ENCODE measurements around the gene PGPEP1. TPM values are rescaled to one million over a fixed set of nuclear protein-coding genes. Genes with fewer than 3 reads are reported as not detected.

Gene PGPEP1
- total RNA-seq, 2 experiments from 2014 or later, result 24.4 to 25.9 TPM

GRCh38 chr19:18304458-18305310 is 35.7 kb upstream of the PGPEP1 start:
- no peaks in the 10 kb centered on the region for H3K27me3 Mint-ChIP-seq
- Histone ChIP-seq H3K27me3 (ENCODE audit: control insufficient read depth in 1 of 2, insufficient read depth in 2 of 2, low read length in 2 of 2) (no peaks in the 10 kb centered on the region), H3K9me3 (ENCODE audit: control insufficient read depth in 1 of 2, insufficient read depth in 1 of 2, low read length in 2 of 2) (peaks cover 0 to 6% of the 10 kb centered on the region in 2 experiments), H3K36me3 (ENCODE audit: insufficient read depth, low read length) (peaks cover 26% of the 10 kb centered on the region), H3K4me1 (ENCODE audit: insufficient read depth, low read length) (peaks cover 79% of the 10 kb centered on the region), H3K27ac (ENCODE audit: low read depth in 1 of 2, low read length in 2 of 2) (peak overlapping the region; percentile 92 to 96), H3K4me3 (ENCODE audit: low read length) (peak overlapping the region; percentile 63)
- intact Hi-C loops (cut with DNase I, micrococcal nuclease), result loop anchor here (1.0 to 2.0 kb wide), 4 partner anchors 10 to 25 kb away; partner anchors contain the start of gene LSM4 (in 1 of the 2)
- peaks cover 47% of the 10 kb centered on the region for H3K4me1 Mint-ChIP-seq (ENCODE audit: low read depth)
- ATAC-seq (ENCODE audit: poor library complexity), result peak; percentile 74
- POLR2A ChIA-PET, result interaction anchor here (0.6 to 7.8 kb wide), 16 partner anchors 8 to 1038 kb away, joined by 3 to 465 read pairs (median 5); partner anchors contain the start of genes JUND, LSM4 and PIK3R2
- H3K36me3 Mint-ChIP-seq (ENCODE audit: low read depth), result peaks cover 28% of the 10 kb centered on the region
- CTCF ChIA-PET, result interaction anchor here (0.6 to 5.6 kb wide), 9 partner anchors 9 to 217 kb away, joined by 3 to 78 read pairs (median 4); partner anchors contain the start of genes JUND and LSM4
- H3K27ac Mint-ChIP-seq, result peak overlapping the region; percentile 98
- DNase-seq, result peak; percentile 62 to 91 (median 81)
- no peak for TF ChIP-seq CTCF (IDR thresholded peaks at IDR 0.05)
- H3K4me3 Mint-ChIP-seq, result peak overlapping the region; percentile 96
- no peaks in the 10 kb centered on the region for H3K9me3 Mint-ChIP-seq

- Histone ChIP-seq H3K4me3 (ENCODE audit: low read length) (peak overlapping the region; percentile 13), H3K4me1 (ENCODE audit: insufficient read depth, low read length) (peaks cover 77% of the 10 kb centered on the region), H3K27me3 (ENCODE audit: control insufficient read depth in 1 of 2, insufficient read depth in 2 of 2, low read length in 2 of 2) (no peaks in the 10 kb centered on the region), H3K9me3 (ENCODE audit: control insufficient read depth in 1 of 2, insufficient read depth in 1 of 2, low read length in 2 of 2) (peaks cover 0 to 6% of the 10 kb centered on the region in 2 experiments), H3K27ac (ENCODE audit: low read depth in 1 of 2, low read length in 2 of 2) (peak overlapping the region; percentile 33 to 92), H3K36me3 (ENCODE audit: insufficient read depth, low read length) (peaks cover 32% of the 10 kb centered on the region)
- no peaks in the 10 kb centered on the region for H3K9me3 Mint-ChIP-seq
- H3K27ac Mint-ChIP-seq, result peak overlapping the region; percentile 98
- CTCF ChIA-PET, result interaction anchor here (1.4 to 5.6 kb wide), 3 partner anchors 22 to 27 kb away, joined by 5 to 78 read pairs (median 13); partner anchors contain the start of gene JUND
- peak overlapping the region; percentile 96 for H3K4me3 Mint-ChIP-seq
- peaks cover 47% of the 10 kb centered on the region for H3K4me1 Mint-ChIP-seq (ENCODE audit: low read depth)
- POLR2A ChIA-PET, result interaction anchor here (1.1 to 7.8 kb wide), 6 partner anchors 11 to 26 kb away, joined by 9 to 465 read pairs (median 33); partner anchors contain the start of genes JUND and LSM4
- no peak for ATAC-seq (ENCODE audit: poor library complexity)
- H3K27me3 Mint-ChIP-seq, result no peaks in the 10 kb centered on the region
- intact Hi-C loops (cut with DNase I, micrococcal nuclease), result no loop called here
- DNase-seq, result peak in 2 of 14 experiments; percentile 21 to 31
- no peak for TF ChIP-seq CTCF (IDR thresholded peaks at IDR 0.05)
- H3K36me3 Mint-ChIP-seq (ENCODE audit: low read depth), result peaks cover 36% of the 10 kb centered on the region
These were observed 34.0 kb upstream of the PGPEP1 start for GRCh38 chr19:18306209-18306887.

GRCh38 chr19:18306888-18307260 is 33.5 kb upstream of the PGPEP1 start:
- Histone ChIP-seq H3K9me3 (ENCODE audit: control insufficient read depth in 1 of 2, insufficient read depth in 1 of 2, low read length in 2 of 2) (peaks cover 0 to 6% of the 10 kb centered on the region in 2 experiments), H3K4me3 (ENCODE audit: low read length) (peak overlapping the region; percentile 13), H3K36me3 (ENCODE audit: insufficient read depth, low read length) (peaks cover 37% of the 10 kb centered on the region), H3K27me3 (ENCODE audit: control insufficient read depth in 1 of 2, insufficient read depth in 2 of 2, low read length in 2 of 2) (no peaks in the 10 kb centered on the region), H3K27ac (ENCODE audit: low read depth in 1 of 2, low read length in 2 of 2) (peak overlapping the region; percentile 53 to 92), H3K4me1 (ENCODE audit: insufficient read depth, low read length) (peaks cover 72% of the 10 kb centered on the region)
- H3K4me3 Mint-ChIP-seq, result peak overlapping the region; percentile 96
- H3K9me3 Mint-ChIP-seq, result no peaks in the 10 kb centered on the region
- ChIA-PET POLR2A (interaction anchor here (1.1 to 3.4 kb wide), 4 partner anchors 11 to 26 kb away, joined by 9 to 71 read pairs (median 15); partner anchors contain the start of genes JUND and LSM4), CTCF (interaction anchor here (1.4 to 1.5 kb wide), 2 partner anchors 21 to 27 kb away, joined by 5 to 13 read pairs; no protein-coding TSS in a partner anchor)
- no peaks in the 10 kb centered on the region for H3K27me3 Mint-ChIP-seq
- peaks cover 47% of the 10 kb centered on the region for H3K4me1 Mint-ChIP-seq (ENCODE audit: low read depth)
- no peak for ATAC-seq (ENCODE audit: poor library complexity)
- no peak for TF ChIP-seq CTCF (IDR thresholded peaks at IDR 0.05)
- H3K36me3 Mint-ChIP-seq (ENCODE audit: low read depth), result peaks cover 36% of the 10 kb centered on the region
- DNase-seq, result peak in 5 of 14 experiments; percentile 25 to 57 (median 35)
- intact Hi-C loops (cut with DNase I, micrococcal nuclease), result no loop called here
- H3K27ac Mint-ChIP-seq, result peak overlapping the region; percentile 98
